Nephron (organoid): Measurements from ENCODE around the gene LRRC3.

ENCODE experiments used
- H3K27ac Mint-ChIP-seq, 3 experiments: 2 replicates each; pipeline ENCODE4 v1.8.0; 2020; ENCODE audit warnings: mixed read lengths in 3 of 3, mild to moderate bottlenecking in 2 of 3, moderate library complexity in 1 of 3
- H3K27me3 Mint-ChIP-seq: 2 replicates; pipeline ENCODE4 v1.8.0; 2021; ENCODE audit warnings: low read depth, mild to moderate bottlenecking, moderate library complexity, mixed read lengths
- H3K36me3 Mint-ChIP-seq: 2 replicates; pipeline ENCODE4 v1.8.0; 2020; ENCODE audit warnings: low read depth, mixed read lengths
- H3K4me1 Mint-ChIP-seq: 2 replicates; pipeline ENCODE4 v1.8.0; 2020; ENCODE audit warnings: mixed read lengths
- H3K4me3 Mint-ChIP-seq, 3 experiments: 2 replicates each; pipeline ENCODE4 v1.8.0; 2020; ENCODE audit warnings: mild to moderate bottlenecking in 3 of 3, mixed read lengths in 3 of 3, moderate library complexity in 2 of 3
- H3K9me3 Mint-ChIP-seq: 2 replicates; pipeline ENCODE4 v1.8.0; 2020; ENCODE audit warnings: mixed read lengths
- CTCF ChIP-seq, 3 experiments: fragments of 200-600 bp; sonication (generic); IDR thresholded peaks; one replicate each; pipeline ENCODE4 v1.5.0; 2021; ENCODE audit warnings: antibody characterized with exemption in 3 of 3; ENCODE audit not compliant: unreplicated experiment in 3 of 3

Gene LRRC3

GRCh38 chr21:44461005-44461404 lies 5.7 kb downstream of the LRRC3 start:
- peaks cover 9% of the 10 kb centered on the region for H3K36me3 Mint-ChIP-seq
- peaks cover 20% of the 10 kb centered on the region for H3K4me1 Mint-ChIP-seq
- no peak overlapping the region for H3K4me3 Mint-ChIP-seq
- H3K27ac Mint-ChIP-seq: no peak overlapping the region
- H3K9me3 Mint-ChIP-seq: no peaks in the 10 kb centered on the region
- TF ChIP-seq CTCF (IDR thresholded peaks at IDR 0.05; ENCODE audit: unreplicated experiment in 3 of 3): no peak
- H3K27me3 Mint-ChIP-seq: peaks cover 9% of the 10 kb centered on the region

GRCh38 chr21:44461464-44462001 lies 6.2 kb downstream of the LRRC3 start:
- Mint-ChIP-seq H3K27me3 (peaks cover 10% of the 10 kb centered on the region), H3K36me3 (peaks cover 9% of the 10 kb centered on the region), H3K4me3 (no peak overlapping the region), H3K4me1 (peaks cover 20% of the 10 kb centered on the region), H3K27ac (peak overlapping the region in 1 of 3 experiments; percentile 16), H3K9me3 (no peaks in the 10 kb centered on the region)
- peak; percentile 18 to 48 (median 30) for TF ChIP-seq CTCF (IDR thresholded peaks at IDR 0.05; ENCODE audit: unreplicated experiment in 3 of 3)

GRCh38 chr21:44462086-44462833 lies 7.0 kb downstream of the LRRC3 start:
- peaks cover 9% of the 10 kb centered on the region for H3K36me3 Mint-ChIP-seq
- peaks cover 15% of the 10 kb centered on the region for H3K27me3 Mint-ChIP-seq
- H3K9me3 Mint-ChIP-seq: no peaks in the 10 kb centered on the region
- H3K4me1 Mint-ChIP-seq: peaks cover 20% of the 10 kb centered on the region
- TF ChIP-seq CTCF (IDR thresholded peaks at IDR 0.05; ENCODE audit: unreplicated experiment in 3 of 3): no peak
- H3K27ac Mint-ChIP-seq: peak overlapping the region in 1 of 3 experiments; percentile 16
- no peak overlapping the region for H3K4me3 Mint-ChIP-seq

- H3K4me3 Mint-ChIP-seq: no peak overlapping the region
- H3K9me3 Mint-ChIP-seq: no peaks in the 10 kb centered on the region
- H3K27me3 Mint-ChIP-seq: peaks cover 11% of the 10 kb centered on the region
- no peak for TF ChIP-seq CTCF (IDR thresholded peaks at IDR 0.05; ENCODE audit: unreplicated experiment in 3 of 3)
- H3K27ac Mint-ChIP-seq: no peak overlapping the region
- peaks cover 20% of the 10 kb centered on the region for H3K4me1 Mint-ChIP-seq
- peaks cover 9% of the 10 kb centered on the region for H3K36me3 Mint-ChIP-seq
These were observed 7.5 kb downstream of the LRRC3 start for GRCh38 chr21:44462834-44463200.

GRCh38 chr21:44463724-44464123 lies 8.4 kb downstream of the LRRC3 start:
- H3K27ac Mint-ChIP-seq: peak overlapping the region; percentile 41 to 76 (median 71)
- H3K4me3 Mint-ChIP-seq: peak overlapping the region; percentile 44 to 79 (median 66)
- peaks cover 20% of the 10 kb centered on the region for H3K4me1 Mint-ChIP-seq
- no peak for TF ChIP-seq CTCF (IDR thresholded peaks at IDR 0.05; ENCODE audit: unreplicated experiment in 3 of 3)
- peaks cover 5% of the 10 kb centered on the region for H3K36me3 Mint-ChIP-seq
- no peaks in the 10 kb centered on the region for H3K9me3 Mint-ChIP-seq
- peaks cover 11% of the 10 kb centered on the region for H3K27me3 Mint-ChIP-seq

- H3K4me3 Mint-ChIP-seq: no peak overlapping the region
- H3K27ac Mint-ChIP-seq: no peak overlapping the region
- TF ChIP-seq CTCF (IDR thresholded peaks at IDR 0.05; ENCODE audit: unreplicated experiment in 3 of 3): no peak
- peaks cover 4% of the 10 kb centered on the region for H3K36me3 Mint-ChIP-seq
- peaks cover 11% of the 10 kb centered on the region for H3K27me3 Mint-ChIP-seq
- peaks cover 20% of the 10 kb centered on the region for H3K4me1 Mint-ChIP-seq
- no peaks in the 10 kb centered on the region for H3K9me3 Mint-ChIP-seq
These were observed 9.0 kb downstream of the LRRC3 start for GRCh38 chr21:44464351-44464750.
